GM10847 (cell line): ENCODE data around the gene LAMTOR5.

ENCODE experiments used
- POLR2A ChIP-seq: IDR thresholded peaks from 2 replicates; pipeline ENCODE4 v1.6.1; 2011; ENCODE audit not compliant: insufficient read length; ENCODE audit errors: extremely low read depth

LAMTOR5 gene

DNA sequence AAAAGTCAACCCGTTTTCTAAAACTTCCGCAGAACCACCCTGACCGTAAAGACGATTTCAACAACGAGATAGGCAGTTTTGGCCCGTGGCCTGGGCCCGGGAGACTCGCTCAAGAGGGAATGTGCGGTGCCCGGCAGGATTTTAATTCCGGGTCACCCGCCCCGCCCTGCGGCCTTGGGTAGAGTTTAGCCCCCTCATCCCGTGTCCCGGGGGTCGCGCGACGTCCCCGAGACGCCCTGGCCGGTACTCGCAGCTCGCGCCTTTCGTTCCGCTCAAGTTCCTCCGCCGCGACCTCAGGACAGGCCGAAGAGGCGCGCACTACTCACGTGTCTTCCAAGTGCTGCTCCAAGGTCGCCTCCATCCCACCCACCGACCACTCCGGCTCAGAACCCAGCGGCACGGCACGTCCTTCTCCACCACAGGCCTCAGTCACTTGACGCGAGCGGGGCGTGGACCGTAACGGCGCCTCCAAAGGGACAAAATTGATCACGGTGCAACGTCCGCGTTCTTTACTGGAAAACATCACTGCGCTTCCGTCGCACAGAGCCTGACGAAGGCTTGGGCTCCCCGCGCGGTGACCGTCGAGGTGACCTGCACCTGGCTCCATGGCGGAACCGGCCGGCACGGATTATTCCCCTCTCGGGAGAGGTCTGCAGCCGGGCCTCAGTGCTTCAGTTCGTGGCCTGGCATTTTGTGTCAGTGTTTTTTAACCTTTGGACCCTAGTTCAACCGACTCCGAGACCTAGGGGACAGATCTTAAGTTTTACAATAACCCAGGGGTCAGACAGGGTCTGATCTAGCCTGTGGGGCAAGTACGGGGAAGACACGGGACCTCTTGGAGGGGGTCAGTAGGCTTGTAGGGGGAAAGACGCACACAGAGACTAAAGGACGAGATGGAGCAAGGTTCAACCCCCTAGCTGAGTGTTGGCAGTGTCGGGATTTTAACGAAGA lies at the start of gene LAMTOR5:
TSS of gene LAMTOR5 (minus strand) at position 435 of the 951 bp plus-strand sequence. CDS start at position 361, 74 bp downstream.
- peak; percentile 92 for TF ChIP-seq POLR2A

DNA sequence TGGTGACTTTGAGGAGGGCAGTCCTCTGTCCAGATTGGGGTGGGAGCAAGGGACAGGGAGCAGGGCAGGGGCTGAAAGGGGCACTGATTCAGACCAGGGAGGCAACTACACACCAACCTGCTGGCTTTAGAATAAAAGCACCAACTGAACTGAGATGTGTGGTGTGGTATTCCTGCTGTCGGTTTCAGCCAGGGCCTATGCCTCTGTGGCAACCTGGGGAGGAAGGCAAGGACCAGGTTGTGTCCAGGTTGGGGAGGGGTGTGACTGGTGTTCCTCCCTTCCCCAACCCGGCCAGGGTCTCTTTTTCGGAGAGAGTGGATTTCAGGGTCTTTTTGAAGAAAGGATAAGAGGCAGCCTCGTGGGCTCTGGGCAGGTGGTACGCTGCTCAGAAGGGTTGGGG lies 49.7 kb upstream of the LAMTOR5 start:
- no peak for TF ChIP-seq POLR2A

DNA sequence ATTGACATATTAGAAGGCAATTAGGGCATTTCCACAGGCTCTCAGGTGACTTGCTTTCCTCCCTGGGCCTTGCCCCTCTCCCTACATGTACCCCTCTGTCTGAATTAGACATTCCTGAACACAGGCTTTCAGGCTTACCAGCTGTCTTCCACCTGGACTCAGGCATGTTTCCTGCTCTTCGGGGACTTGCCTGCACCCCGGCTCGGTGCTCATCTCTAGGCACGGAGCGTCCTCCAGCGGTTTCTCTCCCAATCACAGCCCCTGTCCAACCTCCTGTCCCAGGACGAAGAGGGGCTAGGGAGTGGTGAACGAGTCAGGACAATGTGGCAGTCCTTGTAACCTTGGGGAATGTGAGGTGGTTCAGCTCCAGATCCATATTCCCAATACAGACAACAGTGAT lies 47.7 kb upstream of the LAMTOR5 start:
- no peak for TF ChIP-seq POLR2A

- no peak for TF ChIP-seq POLR2A
These were observed 46.8 kb upstream of the LAMTOR5 start for GRCh38 chr1:110454328-110454727.

- TF ChIP-seq POLR2A = no peak
These were observed 46.3 kb upstream of the LAMTOR5 start for GRCh38 chr1:110453829-110454228.

GRCh38 chr1:110452330-110452729 lies 44.8 kb upstream of the LAMTOR5 start:
- TF ChIP-seq POLR2A = no peak

GRCh38 chr1:110450929-110451328 lies 43.4 kb upstream of the LAMTOR5 start, which contains the start of gene PROK1:
Gene PROK1, plus strand, starts transcription at chr1:110451149. Its CDS starts 68 bp downstream, at chr1:110451217.
- TF ChIP-seq POLR2A = no peak

- TF ChIP-seq POLR2A = no peak
These were observed 42.5 kb upstream of the LAMTOR5 start for GRCh38 chr1:110449661-110450651.

GRCh38 chr1:110444561-110444960 lies 37.1 kb upstream of the LAMTOR5 start:
- no peak for TF ChIP-seq POLR2A

- TF ChIP-seq POLR2A = no peak
These were observed 36.0 kb upstream of the LAMTOR5 start for GRCh38 chr1:110443451-110443850.

DNA sequence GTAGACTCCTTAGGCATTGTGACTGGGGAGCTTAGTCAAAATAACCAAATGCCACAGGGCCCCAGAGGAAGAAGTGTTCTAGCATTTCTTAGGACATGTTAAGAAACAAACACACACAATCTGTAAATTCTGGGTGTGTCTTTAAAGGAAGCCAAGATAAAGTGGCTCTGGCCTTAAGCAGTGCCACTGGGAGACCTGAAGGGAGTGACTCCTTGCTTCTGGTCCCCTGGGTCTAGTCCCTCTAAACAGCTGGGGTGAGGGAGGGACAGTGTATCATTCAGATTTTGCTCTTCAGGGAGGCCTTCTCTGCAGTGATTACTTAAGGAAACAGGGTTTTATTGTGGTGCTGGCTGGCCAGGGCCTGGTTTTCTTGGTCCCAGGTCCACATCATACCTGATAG lies 34.4 kb upstream of the LAMTOR5 start:
- TF ChIP-seq POLR2A = no peak

DNA sequence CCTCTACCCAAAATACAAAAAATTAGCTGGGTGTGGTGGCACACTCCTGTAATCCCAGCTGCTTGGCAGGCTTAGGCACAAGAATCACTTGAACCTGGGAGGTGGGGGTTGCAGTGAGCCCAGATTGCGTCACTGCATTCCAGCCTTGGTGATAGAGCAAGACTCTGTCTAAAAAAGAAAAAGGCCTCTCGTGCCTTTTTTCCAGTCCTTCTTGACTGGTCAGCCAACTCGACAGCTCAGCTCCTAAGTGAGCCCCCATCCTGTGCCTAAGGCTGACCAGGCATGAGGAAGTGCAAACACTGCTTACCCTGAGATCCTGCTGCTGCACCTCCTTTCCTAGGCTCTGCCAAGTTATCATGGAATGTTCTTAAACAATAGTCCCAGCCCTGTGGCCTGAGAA lies 33.4 kb upstream of the LAMTOR5 start:
- no peak for TF ChIP-seq POLR2A

GRCh38 chr1:110438893-110439292 lies 31.4 kb upstream of the LAMTOR5 start:
- no peak for TF ChIP-seq POLR2A

GRCh38 chr1:110436635-110437034 lies 29.1 kb upstream of the LAMTOR5 start:
- TF ChIP-seq POLR2A = no peak

DNA sequence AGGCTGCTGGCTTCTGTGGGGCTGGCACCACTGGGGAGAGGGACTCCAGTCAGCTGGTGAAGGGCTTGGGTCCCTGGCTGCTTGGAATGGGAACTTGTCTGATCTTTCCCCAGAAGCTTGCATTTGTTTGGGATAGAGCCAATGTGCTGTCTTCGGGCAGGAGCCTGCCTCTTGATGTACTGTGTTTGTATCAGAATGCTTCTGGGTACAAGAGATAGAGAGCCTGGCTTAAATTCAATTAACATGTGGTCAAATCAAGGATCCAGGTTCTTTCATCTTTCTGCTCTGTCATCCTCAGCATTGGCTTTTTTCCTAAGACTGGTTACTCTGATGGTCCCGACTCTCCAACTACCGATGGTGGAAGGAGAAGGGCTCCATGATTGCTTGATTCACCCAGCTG lies 27.5 kb upstream of the LAMTOR5 start:
- no peak for TF ChIP-seq POLR2A

DNA sequence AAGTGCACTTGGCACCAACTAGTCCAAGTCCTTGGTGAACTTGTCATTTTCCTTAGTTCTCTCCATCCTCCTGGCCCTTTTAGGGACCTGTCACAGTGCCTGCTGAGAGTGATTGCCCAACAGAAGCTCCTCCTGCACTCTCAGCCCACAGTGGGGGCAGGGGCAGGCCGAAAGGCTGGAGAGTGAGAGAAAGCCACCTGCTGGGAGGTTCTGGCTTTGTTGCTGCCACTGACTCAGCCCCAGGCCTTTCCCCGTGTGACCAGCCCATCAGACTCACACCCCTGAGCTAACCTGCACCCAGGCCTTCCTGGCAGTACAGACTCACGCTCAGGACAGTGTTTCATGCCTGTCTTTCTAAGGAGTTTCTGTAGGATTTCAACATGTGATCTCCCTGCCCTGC lies 26.3 kb upstream of the LAMTOR5 start:
- no peak for TF ChIP-seq POLR2A

GRCh38 chr1:110433213-110433612 lies 25.7 kb upstream of the LAMTOR5 start:
- no peak for TF ChIP-seq POLR2A
